ENCODE measurements around the gene CNTNAP2.

Gene CNTNAP2

DNA sequence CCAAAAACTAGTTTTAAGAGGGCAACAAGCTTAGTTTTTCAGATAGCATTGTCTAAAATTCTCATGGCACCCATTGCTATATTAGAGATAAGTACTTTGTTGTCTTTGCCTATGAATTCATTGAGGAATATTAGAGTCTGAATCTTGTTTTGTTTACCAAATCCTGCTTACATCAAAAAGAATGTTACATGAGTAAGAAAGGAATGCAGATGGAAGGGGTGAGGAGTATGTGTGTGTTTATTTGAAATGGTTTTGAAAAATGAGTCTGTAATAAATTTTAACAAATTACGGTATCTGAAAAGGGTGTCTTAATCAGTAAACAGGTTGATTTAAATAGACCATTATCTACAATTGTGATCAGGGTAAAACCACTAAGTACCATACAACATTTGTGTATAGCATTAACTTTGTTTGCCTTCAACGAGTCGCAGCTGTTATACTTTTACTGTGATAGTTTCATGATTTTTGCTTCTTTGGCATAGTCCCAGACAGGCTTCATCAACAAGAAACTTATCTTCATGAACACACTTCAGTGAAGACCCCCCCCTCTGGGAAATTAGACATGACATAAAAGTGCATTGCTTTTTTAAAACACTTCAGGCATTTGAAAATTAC, 1290.0 kb downstream of the CNTNAP2 start:
- no peak for DNase-seq (ENCODE audit: low spot score)

- DNase-seq (ENCODE audit: low spot score) = no peak
Observed at GRCh38 chr7:147411096-147411495, 1294.5 kb downstream of the CNTNAP2 start.

DNA sequence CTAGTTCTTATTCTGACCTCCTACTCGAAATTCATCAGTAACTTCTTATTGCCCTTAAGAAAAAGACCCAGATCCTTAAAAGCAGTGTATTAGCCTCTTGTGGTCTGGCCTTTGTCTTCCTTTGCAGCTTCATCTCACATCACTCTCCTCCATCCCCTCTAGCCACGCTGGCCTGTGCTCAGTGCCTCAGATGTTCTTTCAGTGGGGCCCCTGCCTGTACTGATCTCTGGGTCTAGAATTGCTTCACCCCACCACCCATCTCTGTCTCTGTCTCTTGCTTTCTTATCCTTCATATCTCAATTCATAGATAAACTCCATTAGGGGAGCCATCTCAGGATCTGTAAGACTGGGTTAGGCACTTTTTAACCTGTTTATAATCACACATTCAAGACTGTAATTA, 1295.5 kb downstream of the CNTNAP2 start:
- no peak for DNase-seq (ENCODE audit: low spot score)

DNA sequence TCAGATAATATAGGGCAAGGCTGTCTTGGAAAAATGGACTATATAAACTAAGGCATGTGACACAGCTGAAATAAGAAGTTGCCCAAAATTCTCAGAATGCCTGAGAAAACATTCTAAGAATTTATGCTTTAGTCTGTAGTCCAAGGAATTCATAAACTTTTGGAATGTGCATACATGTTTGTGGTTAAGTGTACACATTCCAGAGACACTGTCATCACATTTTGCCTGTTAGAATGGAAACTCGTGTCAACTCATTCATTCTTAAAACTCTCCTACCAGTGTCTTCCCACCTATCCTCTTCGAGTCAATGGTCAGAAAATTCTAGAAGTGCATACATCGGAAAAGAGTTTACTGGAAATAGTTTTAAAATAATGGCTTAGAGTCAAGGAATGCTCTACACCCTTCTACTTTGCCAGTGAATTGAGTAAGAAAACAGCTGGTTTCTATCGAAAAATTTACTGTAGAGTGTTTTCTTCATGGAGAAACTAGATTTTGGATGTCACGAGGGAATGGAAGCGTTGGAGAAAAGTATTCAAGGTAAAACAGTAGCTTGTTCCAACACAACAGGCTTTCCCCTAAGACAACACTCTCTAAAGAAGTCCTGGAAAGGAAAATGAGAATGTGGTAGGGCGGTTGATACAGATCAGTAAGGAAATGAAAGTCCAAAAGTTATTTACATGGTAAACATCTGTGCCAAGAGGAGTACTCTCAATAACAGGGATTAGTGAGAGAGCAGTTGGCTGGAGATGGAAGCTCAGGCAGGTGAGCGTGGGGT, 1296.4 kb downstream of the CNTNAP2 start:
- no peak for DNase-seq (ENCODE audit: low spot score)

GRCh38 chr7:147413557-147413870, 1296.9 kb downstream of the CNTNAP2 start:
- no peak for DNase-seq (ENCODE audit: low spot score)

GRCh38 chr7:147415991-147416390, 1299.4 kb downstream of the CNTNAP2 start:
- DNase-seq (ENCODE audit: low spot score) = no peak

GRCh38 chr7:147418966-147419365, 1302.4 kb downstream of the CNTNAP2 start:
- DNase-seq (ENCODE audit: low spot score) = no peak

DNA sequence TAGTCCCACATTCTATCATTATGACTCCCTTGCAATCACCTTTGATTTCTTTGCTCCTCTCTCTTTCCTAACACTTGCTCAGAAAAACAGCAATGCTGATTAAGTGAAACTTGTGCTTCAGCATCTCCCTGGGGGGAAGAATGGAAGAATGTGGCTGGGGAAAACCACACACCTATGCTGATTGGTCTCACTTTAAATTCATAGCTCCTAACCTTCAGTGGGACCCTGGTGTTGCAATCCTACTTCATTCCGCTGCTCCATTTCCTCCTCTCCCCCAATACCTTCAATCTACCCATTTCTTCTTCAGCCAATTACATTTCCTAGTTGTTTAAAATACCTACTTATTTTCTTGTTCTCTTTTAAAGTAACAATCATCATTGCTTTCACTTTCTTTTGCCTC, 1307.3 kb downstream of the CNTNAP2 start:
- no peak for DNase-seq (ENCODE audit: low spot score)

GRCh38 chr7:147428075-147428474, 1311.5 kb downstream of the CNTNAP2 start:
- DNase-seq (ENCODE audit: low spot score) = no peak

DNA sequence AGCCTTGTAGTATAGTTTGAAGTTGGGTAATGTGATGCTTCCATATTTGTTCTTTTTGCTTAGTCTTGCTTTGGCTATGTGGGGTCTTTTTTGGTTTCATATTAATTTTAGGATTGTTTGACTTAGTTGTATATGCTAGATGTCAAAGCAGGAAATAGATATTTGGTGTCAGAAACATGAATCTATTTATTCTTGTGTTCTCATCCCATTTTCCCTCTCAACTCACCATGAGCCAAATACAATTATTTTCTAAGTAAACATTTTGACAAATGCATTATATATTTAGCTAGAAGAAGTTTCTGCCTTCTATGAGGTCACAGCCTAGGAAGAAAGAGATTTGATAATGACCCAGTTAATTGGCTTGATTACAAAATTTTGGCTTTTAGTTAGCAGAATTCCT, 1313.4 kb downstream of the CNTNAP2 start:
- DNase-seq (ENCODE audit: low spot score) = no peak

- DNase-seq (ENCODE audit: low spot score) = peak; percentile 80
Observed at GRCh38 chr7:147432079-147432478, 1315.5 kb downstream of the CNTNAP2 start.

DNA sequence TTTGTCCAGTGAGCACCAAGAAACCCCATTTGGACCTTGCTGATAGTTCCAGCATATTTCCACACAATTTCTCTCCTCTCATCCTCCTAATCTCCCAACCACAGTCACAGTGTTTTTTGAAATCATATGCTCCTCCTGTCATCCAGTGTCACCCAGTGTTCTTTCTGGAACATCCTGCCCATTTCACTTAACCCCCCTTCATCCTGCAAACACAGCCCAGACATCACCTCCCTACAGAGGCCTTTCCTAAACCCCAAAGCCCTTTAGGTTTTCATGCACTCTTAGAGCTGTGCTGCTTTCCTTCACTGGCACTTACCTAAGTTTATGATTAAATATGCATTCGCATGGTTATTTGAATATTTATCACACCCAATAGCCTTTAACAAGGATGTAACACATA, 1316.0 kb downstream of the CNTNAP2 start:
- peak; percentile 8 for DNase-seq (ENCODE audit: low spot score)

DNA sequence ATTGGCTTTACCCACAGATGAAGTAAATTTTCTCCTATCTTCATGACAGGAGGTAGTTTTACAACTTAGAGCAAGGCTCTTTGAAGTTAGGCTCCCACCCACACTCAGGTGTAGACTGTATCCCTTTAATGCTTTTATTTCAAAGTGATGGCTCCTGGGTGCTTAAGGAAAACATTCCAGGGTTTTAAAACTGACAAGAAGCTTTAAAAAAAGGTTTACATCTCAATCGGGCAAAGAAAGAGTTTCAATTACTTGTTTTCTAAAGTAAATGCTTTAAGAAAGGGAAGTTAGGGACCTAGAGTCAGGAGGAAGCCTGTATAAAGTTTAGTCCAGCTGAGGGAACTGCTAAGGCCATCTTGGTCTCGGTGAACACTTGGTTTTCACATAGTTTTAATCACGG, 1320.1 kb downstream of the CNTNAP2 start:
- no peak for DNase-seq (ENCODE audit: low spot score)

- no peak for DNase-seq (ENCODE audit: low spot score)
Observed at GRCh38 chr7:147438216-147438615, 1321.6 kb downstream of the CNTNAP2 start.

DNA sequence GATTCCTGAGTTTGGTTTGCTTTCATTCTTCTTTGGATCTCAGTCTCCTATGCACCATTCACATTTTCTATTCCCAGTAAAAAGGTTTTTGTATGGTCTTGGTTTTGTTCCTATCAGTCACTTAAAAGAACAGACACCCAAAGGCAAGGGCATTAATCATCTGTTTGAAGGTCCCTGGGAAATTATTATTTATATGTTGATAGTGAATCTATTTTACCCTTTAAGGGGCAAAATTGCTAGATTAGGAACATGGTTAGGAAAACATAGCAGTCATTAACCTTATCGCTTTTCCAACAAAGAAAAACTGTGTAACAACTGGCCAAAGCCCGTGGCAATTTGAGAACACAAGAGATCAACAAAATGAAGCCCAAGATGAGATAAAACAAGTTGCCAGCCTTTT, 1327.3 kb downstream of the CNTNAP2 start:
- no peak for DNase-seq (ENCODE audit: low spot score)

DNA sequence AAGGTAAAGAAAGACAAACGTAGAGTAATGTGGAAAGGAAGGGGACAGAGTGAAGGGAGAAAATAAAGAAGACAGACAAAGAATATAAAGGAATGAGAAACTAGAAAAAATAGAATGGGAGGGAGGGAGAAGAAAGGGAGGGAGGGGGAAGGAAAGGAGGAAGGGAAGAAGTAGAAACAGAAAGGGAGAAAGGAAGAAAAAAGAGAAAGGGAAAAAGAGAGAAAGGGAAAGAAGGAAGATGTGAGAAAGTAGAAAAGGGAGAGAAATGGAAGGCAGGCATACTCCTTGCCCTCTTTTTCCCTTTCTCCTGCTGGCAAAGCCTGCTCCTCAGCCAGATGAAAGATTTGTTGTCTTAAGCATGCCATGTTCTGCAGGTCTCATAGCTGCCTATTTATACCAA, 1336.2 kb downstream of the CNTNAP2 start:
- no peak for DNase-seq (ENCODE audit: low spot score)

DNA sequence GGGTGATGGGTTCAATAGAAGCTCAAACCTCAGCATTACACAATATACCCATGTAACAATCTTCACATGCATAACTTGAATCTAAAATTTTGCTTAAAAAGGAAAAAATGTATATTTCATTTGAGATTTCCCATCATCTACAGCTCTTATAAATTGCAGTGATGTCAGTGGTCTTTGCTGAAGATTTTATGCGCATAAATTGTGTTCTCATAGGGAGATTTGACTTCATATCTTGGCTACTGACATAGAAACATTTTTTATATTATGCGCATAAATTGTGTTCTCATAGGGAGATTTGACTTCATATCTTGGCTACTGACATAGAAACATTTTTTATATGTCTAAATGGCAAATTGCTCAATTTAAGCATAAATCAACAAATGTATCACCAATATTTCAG, 1348.6 kb downstream of the CNTNAP2 start:
- DNase-seq (ENCODE audit: low spot score) = no peak

- DNase-seq (ENCODE audit: low spot score) = no peak
Observed at GRCh38 chr7:147472556-147472955, 1356.0 kb downstream of the CNTNAP2 start.

- DNase-seq (ENCODE audit: low spot score) = no peak
Observed at GRCh38 chr7:147474862-147475261, 1358.3 kb downstream of the CNTNAP2 start.

DNA sequence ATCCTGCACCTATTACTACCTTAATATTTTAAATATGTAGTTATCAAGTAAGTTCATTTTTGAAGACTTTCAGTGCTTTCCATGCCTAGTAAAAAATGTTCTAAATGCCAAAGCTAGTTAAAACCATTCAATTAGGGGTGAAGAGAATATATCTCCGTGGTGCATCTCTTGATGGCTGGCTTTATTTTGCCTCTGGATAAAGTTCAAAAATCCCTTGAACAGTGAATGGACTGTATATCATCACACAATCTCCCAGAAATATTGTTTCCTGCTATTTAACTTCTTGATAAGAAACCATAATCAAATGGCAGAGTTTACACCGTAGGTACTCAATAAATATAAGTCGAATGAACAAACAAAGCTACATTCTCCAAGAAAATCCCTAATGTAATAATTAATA, 1360.9 kb downstream of the CNTNAP2 start:
- DNase-seq (ENCODE audit: low spot score) = no peak

DNA sequence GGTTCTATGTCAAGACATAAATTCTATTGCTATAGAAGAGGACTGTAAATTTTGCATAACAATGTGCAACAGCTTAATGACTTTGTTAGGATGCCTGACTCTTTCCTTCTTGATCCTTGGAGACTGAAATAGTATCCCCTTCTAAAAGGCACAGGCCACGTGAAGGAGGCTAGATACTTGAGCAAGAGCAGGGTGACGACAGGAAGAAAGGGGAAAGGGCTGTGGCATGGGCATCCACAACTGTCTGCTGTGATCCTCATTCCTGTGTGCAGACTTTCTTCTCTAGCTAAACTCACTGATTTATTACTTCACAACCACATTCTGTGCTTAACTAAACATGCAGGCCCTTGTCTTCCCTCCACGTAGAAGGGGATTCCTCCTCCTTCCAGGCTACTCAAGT, 1362.2 kb downstream of the CNTNAP2 start:
- DNase-seq (ENCODE audit: low spot score) = no peak

- no peak for DNase-seq (ENCODE audit: low spot score)
Observed at GRCh38 chr7:147483634-147484292, 1367.2 kb downstream of the CNTNAP2 start.

DNA sequence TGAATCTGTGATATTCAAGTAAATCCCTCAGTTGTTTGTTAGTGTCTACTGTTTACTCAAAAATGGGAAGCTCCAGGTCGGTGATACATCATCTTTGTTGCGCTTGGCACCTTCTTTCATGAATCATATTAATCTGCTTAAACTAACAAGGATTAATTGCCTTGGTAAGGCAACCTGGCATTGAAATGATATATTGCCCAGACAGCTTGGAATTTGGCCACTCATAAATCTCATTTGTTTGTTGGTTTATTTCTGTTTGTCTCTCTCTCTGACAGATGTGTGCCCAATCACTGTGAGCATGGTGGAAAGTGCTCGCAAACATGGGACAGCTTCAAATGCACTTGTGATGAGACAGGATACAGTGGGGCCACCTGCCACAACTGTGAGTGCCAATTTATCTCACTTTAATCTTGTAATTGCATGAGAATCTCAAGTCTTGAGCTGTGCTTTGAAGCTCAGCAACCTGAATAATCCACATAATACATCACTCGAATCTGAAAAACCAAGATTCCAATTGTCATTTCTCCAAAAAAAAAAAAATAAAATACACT, 1369.1 kb downstream of the CNTNAP2 start:
- DNase-seq (ENCODE audit: low spot score) = no peak
